ENCODE data around the gene ITGA6.

DNA sequence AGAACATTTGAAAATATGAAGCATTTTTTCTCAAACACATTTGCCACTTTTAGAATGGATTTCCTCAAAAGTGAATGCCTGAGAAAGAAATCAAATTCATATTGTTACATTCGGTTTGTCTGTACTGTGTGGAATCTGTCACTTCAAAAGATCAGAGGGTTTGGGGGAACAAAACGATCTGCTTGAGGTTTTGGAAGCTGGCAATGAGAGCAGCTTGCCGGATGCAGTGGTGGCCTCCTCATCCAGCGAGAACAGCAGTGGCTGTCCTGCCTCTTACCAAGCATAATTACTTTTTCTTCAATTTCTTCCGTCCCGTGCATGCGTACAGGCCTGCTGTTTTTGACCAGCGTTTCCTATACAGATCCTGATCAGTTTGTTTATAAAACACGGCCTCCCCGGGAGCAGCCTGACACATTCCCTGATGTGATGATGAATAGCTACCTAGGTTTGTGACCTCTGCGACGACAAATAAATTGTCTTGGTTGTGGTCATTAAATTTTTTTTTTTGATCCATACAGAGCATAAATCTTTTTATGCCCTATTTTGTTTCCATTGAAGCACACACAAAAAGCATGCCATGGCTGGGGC is 45.2 kb downstream of the ITGA6 start:
- no peak for TF ChIP-seq FOXA1 (IDR thresholded peaks at IDR 0.05)
- TF ChIP-seq TARDBP (IDR thresholded peaks at IDR 0.05) = no peak
- no peak for TF ChIP-seq ELF4 (IDR thresholded peaks at IDR 0.05)
- TF ChIP-seq LEF1 (IDR thresholded peaks at IDR 0.05; ENCODE audit: borderline replicate concordance) = no peak
- no peak for TF ChIP-seq ARNT (IDR thresholded peaks at IDR 0.05)
- no peak for TF ChIP-seq SP1 (IDR thresholded peaks at IDR 0.05)

Measured in HEK293T (cell line).